Duodenal mucosa (tissue), 2 donors: ENCODE results near the gene PPM1H.
"Not testable (repeated sequence)": the region's sequence is repeated elsewhere in the genome, so short reads cannot be mapped to it uniquely, and the experiment has no call there.

Source experiments
- H3K27ac ChIP-seq: one replicate; pipeline ENCODE4 v1.7.0; 2013; ENCODE audit warnings: low read depth, low read length
- H3K27me3 ChIP-seq, 2 donors: one replicate each; pipeline ENCODE4 v1.7.0; 2013; ENCODE audit warnings: low read length in 2 of 2, control low read depth in 1 of 2; ENCODE audit not compliant: insufficient read depth in 2 of 2, control insufficient read depth in 1 of 2
- H3K36me3 ChIP-seq, 2 donors: one replicate each; pipeline ENCODE4 v1.7.0; 2013; ENCODE audit warnings: low read length in 2 of 2, control low read depth in 1 of 2; ENCODE audit not compliant: insufficient read depth in 2 of 2, control insufficient read depth in 1 of 2
- H3K4me1 ChIP-seq, 2 donors: one replicate each; pipeline ENCODE4 v1.7.0; 2013; ENCODE audit warnings: low read length in 2 of 2, control low read depth in 1 of 2; ENCODE audit not compliant: insufficient read depth in 2 of 2, control insufficient read depth in 1 of 2
- H3K4me3 ChIP-seq, 2 donors: one replicate each; pipeline ENCODE4 v1.7.0; 2013; ENCODE audit warnings: low read length in 2 of 2, low read depth in 1 of 2
- H3K9ac ChIP-seq, 2 donors: one replicate each; pipeline ENCODE4 v1.7.0; 2013; ENCODE audit warnings: low read length in 2 of 2, low read depth in 1 of 2
- H3K9me3 ChIP-seq, 2 donors: one replicate each; pipeline ENCODE4 v1.7.0; 2013; ENCODE audit warnings: low read length in 2 of 2, control low read depth in 1 of 2; ENCODE audit not compliant: control insufficient read depth in 1 of 2

The PPM1H gene

DNA sequence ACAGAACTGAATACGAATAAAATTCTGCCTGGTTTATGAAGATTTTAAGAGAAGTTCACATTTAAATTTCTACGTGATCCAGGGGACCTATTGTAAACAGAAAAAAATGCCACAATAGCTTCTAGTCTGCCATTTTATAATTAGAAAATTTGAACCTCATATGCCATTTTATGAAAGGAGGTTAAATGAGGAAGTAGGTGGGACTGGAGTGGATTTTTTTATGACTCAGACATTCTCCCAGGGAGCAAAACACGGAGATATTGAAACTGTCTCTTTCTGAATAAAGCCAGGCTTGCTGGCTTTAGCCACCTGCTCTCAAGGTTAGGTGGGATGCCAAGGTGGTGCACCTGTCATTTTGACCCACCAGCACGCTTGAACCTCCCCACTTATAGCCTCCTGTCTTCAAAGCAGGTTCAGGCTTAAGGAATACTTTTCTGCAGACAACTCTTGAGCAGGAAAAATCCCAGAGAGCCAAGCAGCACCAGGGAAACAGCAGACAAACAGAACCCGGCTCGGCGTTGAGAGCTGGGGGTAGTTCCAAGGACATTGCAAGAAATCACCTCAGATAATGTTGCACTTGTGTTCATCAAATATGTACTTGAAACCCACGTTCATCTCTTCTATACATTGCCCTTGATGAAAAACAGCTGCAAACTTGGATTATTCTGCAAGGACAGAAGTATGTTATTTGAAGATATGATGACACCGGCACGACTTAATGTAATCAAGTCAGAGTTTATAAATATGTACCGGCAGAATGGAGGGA, 203.7 kb downstream of the PPM1H start:
- no peak overlapping the region for H3K27ac ChIP-seq
- no peaks in the 10 kb centered on the region for H3K9me3 ChIP-seq
- no peaks in the 10 kb centered on the region for H3K27me3 ChIP-seq
- peaks cover 14 to 29% of the 10 kb centered on the region in 2 donors for H3K4me1 ChIP-seq
- H3K4me3 ChIP-seq = no peak overlapping the region
- H3K36me3 ChIP-seq = no peaks in the 10 kb centered on the region
- no peak overlapping the region for H3K9ac ChIP-seq

GRCh38 chr12:62730649-62731048, 204.3 kb downstream of the PPM1H start:
- Histone ChIP-seq H3K9me3 (no peaks in the 10 kb centered on the region), H3K4me3 (no peak overlapping the region), H3K27ac (no peak overlapping the region), H3K36me3 (no peaks in the 10 kb centered on the region), H3K27me3 (no peaks in the 10 kb centered on the region), H3K4me1 (peaks cover 14 to 29% of the 10 kb centered on the region in 2 donors), H3K9ac (no peak overlapping the region)

GRCh38 chr12:62729579-62730544, 205.1 kb downstream of the PPM1H start:
- not testable (repeated sequence) for H3K9ac ChIP-seq, H3K4me3 ChIP-seq, H3K36me3 ChIP-seq, H3K27me3 ChIP-seq, H3K27ac ChIP-seq, H3K9me3 ChIP-seq
- peaks cover 17 to 33% of the 10 kb centered on the region in 2 donors for H3K4me1 ChIP-seq

- H3K9me3 ChIP-seq = no peaks in the 10 kb centered on the region
- no peak overlapping the region for H3K4me3 ChIP-seq
- no peak overlapping the region for H3K9ac ChIP-seq
- no peak overlapping the region for H3K27ac ChIP-seq
- peaks cover 20 to 35% of the 10 kb centered on the region in 2 donors for H3K4me1 ChIP-seq
- no peaks in the 10 kb centered on the region for H3K36me3 ChIP-seq
- H3K27me3 ChIP-seq = no peaks in the 10 kb centered on the region
Measured at GRCh38 chr12:62728741-62729140, 206.2 kb downstream of the PPM1H start.

DNA sequence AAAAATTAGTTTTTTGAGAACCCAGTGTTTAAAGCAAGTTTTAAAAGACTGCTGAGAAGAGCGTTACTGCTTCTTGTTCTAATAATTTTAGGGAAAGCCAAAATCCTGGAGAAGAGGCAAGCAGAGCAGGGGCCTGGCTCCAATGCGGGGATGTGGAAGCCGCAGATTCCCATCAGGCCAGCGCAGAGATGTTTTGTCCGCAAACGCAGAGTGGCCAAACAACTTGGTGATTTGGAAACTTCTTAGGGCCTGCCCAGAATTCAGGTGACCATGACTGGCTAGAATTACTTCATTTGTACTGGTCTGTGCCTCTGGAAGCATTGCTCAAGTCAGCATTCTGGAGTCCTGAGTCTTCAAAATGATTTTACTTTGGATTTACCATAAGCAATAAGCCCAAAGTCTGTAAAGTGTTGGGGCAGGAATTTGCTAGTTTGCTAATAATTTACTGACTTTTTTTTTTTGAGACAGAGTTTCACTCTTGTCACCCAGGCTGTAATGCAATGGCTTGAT, 208.4 kb downstream of the PPM1H start:
- H3K9ac ChIP-seq = no peak overlapping the region
- H3K36me3 ChIP-seq = no peaks in the 10 kb centered on the region
- H3K4me3 ChIP-seq = no peak overlapping the region
- peaks cover 11 to 20% of the 10 kb centered on the region in 2 donors for H3K4me1 ChIP-seq
- no peaks in the 10 kb centered on the region for H3K27me3 ChIP-seq
- no peak overlapping the region for H3K27ac ChIP-seq
- no peaks in the 10 kb centered on the region for H3K9me3 ChIP-seq

DNA sequence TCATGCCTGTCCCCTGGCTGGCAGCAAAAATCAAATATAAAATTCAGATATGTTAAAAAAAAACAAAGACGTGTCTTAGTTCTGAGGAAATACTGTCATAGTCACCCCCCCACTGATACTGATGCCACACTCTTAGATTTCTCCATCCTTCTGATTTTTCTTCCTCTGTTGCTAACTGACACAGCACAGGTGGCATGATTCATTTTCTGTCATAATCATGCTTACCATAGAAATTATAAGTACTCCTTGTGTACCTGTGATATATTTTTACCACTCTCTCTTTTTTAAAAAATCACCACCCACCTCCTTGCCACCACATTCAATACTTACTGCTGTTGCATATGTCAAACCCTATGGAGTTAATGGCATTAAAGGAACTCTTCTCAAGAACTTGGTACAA, 209.2 kb downstream of the PPM1H start:
- peaks cover 6 to 15% of the 10 kb centered on the region in 2 donors for H3K4me1 ChIP-seq
- no peak overlapping the region for H3K27ac ChIP-seq
- no peak overlapping the region for H3K9ac ChIP-seq
- H3K36me3 ChIP-seq = no peaks in the 10 kb centered on the region
- H3K4me3 ChIP-seq = no peak overlapping the region
- no peaks in the 10 kb centered on the region for H3K9me3 ChIP-seq
- H3K27me3 ChIP-seq = no peaks in the 10 kb centered on the region

- Histone ChIP-seq H3K27ac (no peak overlapping the region), H3K4me1 (peaks cover 6 to 15% of the 10 kb centered on the region in 2 donors), H3K36me3 (peaks cover 0 to under 1% of the 10 kb centered on the region in 2 donors)
Measured at GRCh38 chr12:62724947-62725451, 210.0 kb downstream of the PPM1H start.

GRCh38 chr12:62724285-62724684, 210.7 kb downstream of the PPM1H start:
- Histone ChIP-seq H3K9me3 (no peaks in the 10 kb centered on the region), H3K27ac (no peak overlapping the region), H3K9ac (no peak overlapping the region), H3K4me1 (peaks cover 6 to 13% of the 10 kb centered on the region in 2 donors), H3K4me3 (no peak overlapping the region), H3K27me3 (no peaks in the 10 kb centered on the region), H3K36me3 (peaks cover 0 to 5% of the 10 kb centered on the region in 2 donors)

More at GRCh38 chr12:62724947-62725451, 210.0 kb downstream of the PPM1H start:
- Histone ChIP-seq H3K9ac (no peak overlapping the region), H3K27me3 (no peaks in the 10 kb centered on the region), H3K4me3 (no peak overlapping the region), H3K9me3 (no peaks in the 10 kb centered on the region)

DNA sequence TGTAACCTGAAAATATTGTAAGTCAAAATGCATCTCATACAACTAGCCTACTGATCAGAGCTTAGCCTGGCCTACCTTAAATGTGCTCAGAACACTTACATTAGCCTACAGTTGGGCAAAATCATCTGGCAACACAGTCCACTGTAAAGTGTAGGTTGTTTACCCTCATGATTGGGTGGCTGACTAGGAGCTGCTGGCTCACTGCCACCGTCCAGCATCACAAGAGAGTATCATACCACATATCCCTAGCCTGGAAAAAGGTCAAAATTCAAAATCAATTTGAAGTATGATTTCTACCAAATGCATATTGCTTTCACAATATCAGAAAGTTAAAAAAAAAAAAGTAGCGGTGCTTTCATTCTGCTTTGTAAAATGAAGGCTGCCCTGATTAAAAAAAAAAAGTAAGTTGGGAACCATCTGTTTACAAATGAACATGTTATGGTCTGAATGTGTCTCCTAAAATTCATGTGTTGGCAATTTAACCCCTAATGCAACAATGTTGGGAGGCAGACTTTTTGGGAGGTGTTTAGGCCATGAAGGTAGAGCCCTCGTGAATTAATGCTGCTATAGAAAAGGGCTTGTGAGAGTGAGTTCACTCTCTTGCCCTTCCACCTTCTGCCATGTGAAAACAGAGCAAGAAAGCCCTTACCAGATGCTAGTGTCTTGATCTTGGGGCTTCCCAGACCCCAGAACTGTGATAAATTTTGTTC, 211.8 kb downstream of the PPM1H start:
- Histone ChIP-seq H3K36me3 (peaks cover 0 to 5% of the 10 kb centered on the region in 2 donors), H3K27me3 (no peaks in the 10 kb centered on the region), H3K4me3 (no peak overlapping the region), H3K27ac (no peak overlapping the region), H3K9ac (no peak overlapping the region), H3K9me3 (no peaks in the 10 kb centered on the region), H3K4me1 (peaks cover 5 to 6% of the 10 kb centered on the region in 2 donors)
